Type B pancreatic cell (in vitro differentiated cells): ENCODE results near the gene ESR2. TPM values are rescaled to one million over a fixed set of nuclear protein-coding genes. Genes with fewer than 3 reads are reported as not detected.
"Not testable (repeated sequence)": the region's sequence is repeated elsewhere in the genome, so short reads cannot be mapped to it uniquely, and the experiment has no call there.

Source experiments
- DNase-seq: peaks from one replicate; pipeline ENCODE4 v3.0.0; 2021; ENCODE audit warnings: mixed read lengths; ENCODE audit not compliant: unreplicated experiment; ENCODE audit errors: extremely low spot score
- H3K27ac Mint-ChIP-seq: 2 replicates; pipeline ENCODE4 v1.8.0; 2021; ENCODE audit warnings: mild to moderate bottlenecking, mixed read lengths
- H3K27me3 Mint-ChIP-seq: 2 replicates; pipeline ENCODE4 v1.8.0; 2021; ENCODE audit warnings: mixed read lengths
- H3K36me3 Mint-ChIP-seq: 2 replicates; pipeline ENCODE4 v1.8.0; 2021; ENCODE audit warnings: mixed read lengths
- H3K4me1 Mint-ChIP-seq: one replicate; pipeline ENCODE4 v1.8.0; 2021; ENCODE audit warnings: mixed read lengths; ENCODE audit not compliant: unreplicated experiment
- H3K4me3 Mint-ChIP-seq: 2 replicates; pipeline ENCODE4 v1.8.0; 2021; ENCODE audit warnings: mild to moderate bottlenecking, mixed read lengths
- H3K9me3 Mint-ChIP-seq: 2 replicates; pipeline ENCODE4 v1.8.0; 2021; ENCODE audit warnings: mixed read lengths
- CTCF ChIP-seq: fragments of 200-600 bp; sonication (generic); conservative IDR thresholded peaks from 2 replicates; pipeline ENCODE4 v1.5.0; 2021; ENCODE audit warnings: antibody characterized with exemption, mild to moderate bottlenecking
- total RNA-seq: library from RNA; stranded (reverse); gene quantifications from 2 replicates; pipeline ENCODE4 v1.2.1, GENCODE V29; 2021; ENCODE audit warnings: low replicate concordance

ESR2 gene
- total RNA-seq, 1 donor from 2014 or later = 0.53 TPM

GRCh38 chr14:64125270-64125669 lies 168.9 kb downstream of the ESR2 start:
- no peak for TF ChIP-seq CTCF
- H3K4me1 Mint-ChIP-seq = no peaks in the 10 kb centered on the region
- no peak overlapping the region for H3K27ac Mint-ChIP-seq
- DNase-seq = no peak
- no peak overlapping the region for H3K4me3 Mint-ChIP-seq
- no peaks in the 10 kb centered on the region for H3K9me3 Mint-ChIP-seq
- peaks cover 35% of the 10 kb centered on the region for H3K36me3 Mint-ChIP-seq
- no peaks in the 10 kb centered on the region for H3K27me3 Mint-ChIP-seq

GRCh38 chr14:64123241-64123822 lies 170.8 kb downstream of the ESR2 start:
- Mint-ChIP-seq H3K27me3 (no peaks in the 10 kb centered on the region), H3K27ac (no peak overlapping the region), H3K4me3 (no peak overlapping the region), H3K36me3 (peaks cover 29% of the 10 kb centered on the region), H3K9me3 (no peaks in the 10 kb centered on the region), H3K4me1 (no peaks in the 10 kb centered on the region)
- no peak for DNase-seq
- no peak for TF ChIP-seq CTCF

- H3K36me3 Mint-ChIP-seq = peaks cover 18% of the 10 kb centered on the region
- no peak for DNase-seq
- no peaks in the 10 kb centered on the region for H3K9me3 Mint-ChIP-seq
- H3K4me3 Mint-ChIP-seq = no peak overlapping the region
- H3K27me3 Mint-ChIP-seq = no peaks in the 10 kb centered on the region
- H3K27ac Mint-ChIP-seq = no peak overlapping the region
- TF ChIP-seq CTCF = no peak
- no peaks in the 10 kb centered on the region for H3K4me1 Mint-ChIP-seq
These were observed 174.2 kb downstream of the ESR2 start for GRCh38 chr14:64119980-64120379.

GRCh38 chr14:64119500-64119899 lies 174.7 kb downstream of the ESR2 start:
- Mint-ChIP-seq H3K36me3 (peaks cover 18% of the 10 kb centered on the region), H3K4me1 (no peaks in the 10 kb centered on the region), H3K27ac (no peak overlapping the region), H3K9me3 (no peaks in the 10 kb centered on the region), H3K4me3 (no peak overlapping the region), H3K27me3 (no peaks in the 10 kb centered on the region)
- TF ChIP-seq CTCF = no peak
- DNase-seq = no peak

GRCh38 chr14:64118892-64119291 lies 175.3 kb downstream of the ESR2 start:
- Mint-ChIP-seq H3K4me3 (no peak overlapping the region), H3K27me3 (no peaks in the 10 kb centered on the region), H3K36me3 (peaks cover 18% of the 10 kb centered on the region), H3K27ac (no peak overlapping the region), H3K9me3 (no peaks in the 10 kb centered on the region), H3K4me1 (no peaks in the 10 kb centered on the region)
- DNase-seq = no peak
- no peak for TF ChIP-seq CTCF

- not testable (repeated sequence) for H3K4me3 Mint-ChIP-seq, H3K9me3 Mint-ChIP-seq, DNase-seq, H3K4me1 Mint-ChIP-seq, H3K27me3 Mint-ChIP-seq, H3K27ac Mint-ChIP-seq
- H3K36me3 Mint-ChIP-seq = peaks cover 15% of the 10 kb centered on the region
These were observed 175.8 kb downstream of the ESR2 start for GRCh38 chr14:64118403-64118742.
